Subcutaneous preadipocyte (primary cell): ENCODE results near the gene COX5B. TPM values are rescaled to one million over a fixed set of nuclear protein-coding genes. Genes with fewer than 3 reads are reported as not detected.

Source experiments
- small RNA-seq: library from RNA; depleted of rRNA; stranded (forward); fragments of <200 nt; gene quantifications from one replicate; pipeline ENCODE3, GENCODE V24; 2012
- total RNA-seq: library from RNA; depleted of rRNA; stranded (reverse); fragments of >200 nt; gene quantifications from 2 replicates; pipeline ENCODE4 v1.2.3, GENCODE V29; 2012

COX5B gene
- 263 and 373 TPM in 2 replicates for total RNA-seq

DNA sequence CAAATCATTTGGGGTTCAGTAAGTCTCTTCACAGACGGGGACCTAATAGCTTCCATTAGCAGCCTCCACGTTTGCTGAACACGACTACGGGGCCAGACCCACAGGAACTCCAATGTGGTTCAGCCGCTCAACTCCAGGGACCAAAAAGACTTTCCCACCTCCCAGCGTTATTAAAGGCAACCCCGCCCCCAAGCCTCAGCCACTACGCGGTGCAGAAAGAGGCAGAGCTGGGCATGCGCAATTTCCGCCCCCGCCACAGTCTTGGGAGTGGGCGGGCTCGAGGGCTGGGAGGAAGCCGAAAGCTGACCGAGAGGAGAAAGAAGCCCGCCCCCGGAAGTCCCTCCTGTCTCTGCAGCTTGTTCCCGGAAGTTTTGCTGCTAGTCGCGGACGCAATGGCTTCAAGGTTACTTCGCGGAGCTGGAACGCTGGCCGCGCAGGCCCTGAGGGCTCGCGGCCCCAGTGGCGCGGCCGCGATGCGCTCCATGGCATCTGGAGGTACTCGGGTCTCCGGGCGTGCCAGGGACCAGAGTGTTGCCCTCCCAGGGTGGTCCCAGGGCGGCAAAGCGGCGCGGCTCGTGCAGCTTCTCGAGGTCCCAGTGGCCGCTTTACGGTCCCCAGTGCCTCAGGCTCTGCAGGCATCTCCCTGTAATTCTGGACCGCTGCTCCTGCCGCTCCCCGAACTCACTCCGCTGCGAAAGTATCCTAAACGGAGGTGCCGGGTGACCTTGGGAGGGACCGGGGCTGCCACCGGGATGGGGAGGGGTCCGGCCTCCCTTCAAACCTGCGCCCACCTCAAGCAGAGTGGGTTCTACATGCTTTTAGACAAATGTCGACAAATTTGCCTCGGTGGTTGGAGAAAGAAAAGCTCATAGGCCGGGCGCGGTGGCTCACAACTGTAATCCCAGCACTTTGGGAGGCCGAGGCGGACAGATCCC lies at the start of gene COX5B:
Gene COX5B, plus strand, starts transcription at position 368 of the 935 bp plus-strand sequence. Its CDS starts 25 bp downstream, at position 393.

GRCh38 chr2:97663962-97664635 lies 18.2 kb downstream of the COX5B start, which contains the start of gene ACTR1B:
ACTR1B (minus strand) TSS chr2:97664044; CDS start chr2:97663890, 154 bp downstream.

DNA sequence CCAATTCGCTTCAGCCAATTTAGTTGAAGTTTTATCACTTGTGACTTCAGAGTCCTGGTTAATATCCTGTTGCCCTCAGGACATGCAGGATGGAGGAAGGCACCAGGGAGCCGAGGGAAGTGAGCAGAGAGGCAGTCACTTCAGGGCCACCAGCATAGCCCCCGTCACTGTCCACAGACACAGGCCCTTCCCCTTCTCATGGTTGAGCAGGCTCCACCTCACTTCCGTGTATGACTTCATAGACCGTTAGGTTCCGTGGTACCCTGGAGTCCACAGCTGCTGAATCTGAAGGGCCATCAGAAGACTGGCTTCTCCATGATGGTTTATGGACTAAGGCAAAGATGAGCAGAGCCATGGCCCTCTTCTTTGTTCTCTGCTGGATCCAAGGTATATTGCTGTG lies 23.6 kb downstream of the COX5B start, which contains the start of gene C2orf92:
Gene C2orf92, plus strand, starts transcription at position 266 of the 400 bp plus-strand sequence. Its CDS starts 76 bp downstream, at position 342.

Small RNAs within 50 kb of the gene (small RNA-seq; reads per million reads assigned to genes)
- gene RNU4-8P: not detected

Other genes with a start within 250 kb of the COX5B start
- gene ANKRD36B, start 56.2 kb upstream of the COX5B start, total RNA-seq: 31.6 and 51.2 TPM in 2 replicates
- 48.9 and 54.5 TPM in 2 replicates for gene ACTR1B, start 18.0 kb downstream of the COX5B start, total RNA-seq
- gene C2orf92, start 23.7 kb downstream of the COX5B start, total RNA-seq: 2.6 and 4.7 TPM in 2 replicates
- not detected in 2 replicates for gene ZAP70, start 67.5 kb downstream of the COX5B start, total RNA-seq